HEK293T (cell line): Measurements from ENCODE around the gene FBXL19.

ENCODE experiments used
- CTCF ChIA-PET: fragments of 350-600 bp; formaldehyde crosslinking; extraction: SDS; loops from one replicate; lab custom pipeline; 2021; ENCODE audit warnings: antibody characterized with exemption, inconsistent platforms; lab: Yijun Ruan, JAX
- POLR2A ChIA-PET: fragments of 350-600 bp; formaldehyde crosslinking; extraction: SDS; loops from one replicate; lab custom pipeline; 2020; ENCODE audit warnings: antibody characterized with exemption, inconsistent platforms; lab: Yijun Ruan, JAX
- DNase-seq: peaks from one replicate; pipeline ENCODE4 v3.0.0; 2012; ENCODE audit warnings: mixed read lengths; ENCODE audit errors: extremely low spot score
- ARNT ChIP-seq: fragments of 450-650 bp; IDR thresholded peaks from 2 replicates; pipeline ENCODE4 v1.6.1; 2017; ENCODE audit warnings: mild to moderate bottlenecking
- BHLHE40 ChIP-seq: fragments of 450-650 bp; IDR thresholded peaks from 2 replicates; pipeline ENCODE4 v1.6.1; 2016; ENCODE audit warnings: mild to moderate bottlenecking, moderate library complexity, borderline replicate concordance
- CTBP1 ChIP-seq: fragments of 450-650 bp; IDR thresholded peaks from 2 replicates; pipeline ENCODE4 v1.6.1; 2016; ENCODE audit warnings: borderline replicate concordance
- ELF4 ChIP-seq: fragments of 450-650 bp; IDR thresholded peaks from 2 replicates; pipeline ENCODE4 v1.6.1; 2017; ENCODE audit warnings: antibody characterized with exemption
- FOXA1 ChIP-seq: fragments of 450-650 bp; IDR thresholded peaks from 2 replicates; pipeline ENCODE4 v1.6.1; 2016; ENCODE audit warnings: mild to moderate bottlenecking
- FOXK2 ChIP-seq: fragments of 450-650 bp; IDR thresholded peaks from 2 replicates; pipeline ENCODE4 v1.6.1; 2016; ENCODE audit warnings: mild to moderate bottlenecking
- FOXM1 ChIP-seq: fragments of 450-650 bp; IDR thresholded peaks from 2 replicates; pipeline ENCODE4 v1.6.1; 2017; ENCODE audit warnings: mild to moderate bottlenecking, borderline replicate concordance
- HDGF ChIP-seq: fragments of 450-650 bp; IDR thresholded peaks from 2 replicates; pipeline ENCODE4 v1.6.1; 2017; ENCODE audit warnings: antibody characterized with exemption, borderline replicate concordance
- L3MBTL2 ChIP-seq: fragments of 450-650 bp; conservative IDR thresholded peaks from 2 replicates; pipeline ENCODE4 v1.6.1; 2016; ENCODE audit warnings: mild to moderate bottlenecking
- LEF1 ChIP-seq: fragments of 450-650 bp; IDR thresholded peaks from 2 replicates; pipeline ENCODE4 v1.6.1; 2017; ENCODE audit warnings: mild to moderate bottlenecking, borderline replicate concordance
- NFRKB ChIP-seq: fragments of 450-650 bp; IDR thresholded peaks from 2 replicates; pipeline ENCODE4 v1.6.1; 2016; ENCODE audit warnings: mild to moderate bottlenecking, moderate library complexity
- PKNOX1 ChIP-seq: fragments of 450-650 bp; IDR thresholded peaks from 2 replicates; pipeline ENCODE4 v1.6.1; 2016
- SP1 ChIP-seq: fragments of 450-650 bp; IDR thresholded peaks from 2 replicates; pipeline ENCODE4 v1.6.1; 2017
- SUZ12 ChIP-seq: fragments of 450-650 bp; IDR thresholded peaks from 2 replicates; pipeline ENCODE4 v1.6.1; 2016; ENCODE audit warnings: mild to moderate bottlenecking
- TARDBP ChIP-seq: fragments of 450-650 bp; IDR thresholded peaks from 2 replicates; pipeline ENCODE4 v1.6.1; 2016
- ZNF384 ChIP-seq: fragments of 450-650 bp; IDR thresholded peaks from 2 replicates; pipeline ENCODE4 v1.6.1; 2016

The FBXL19 gene

GRCh38 chr16:30985401-30986128 is 62.2 kb downstream of the FBXL19 start:
- DNase-seq, result no peak
- ChIA-PET POLR2A (interaction anchor here (1.0 to 1.7 kb wide), 5 partner anchors 10 to 1178 kb away, joined by 4 to 11 read pairs (median 5); partner anchors contain the start of genes MAZ, PAGR1, ZNF646 and ZNF668), CTCF (interaction anchor here (0.8 to 2.1 kb wide), 14 partner anchors 8 to 1174 kb away, joined by 3 to 20 read pairs (median 4); partner anchors contain the start of gene PRRT2)
- no peak for TF ChIP-seq FOXK2
- no peak for TF ChIP-seq ZNF384

- ChIA-PET POLR2A (interaction anchor here (1.6 kb wide), 1 partner anchor 12 kb away, joined by 6 read pairs; no protein-coding TSS in a partner anchor), CTCF (interaction anchor here (0.8 to 1.5 kb wide), 5 partner anchors 86 to 1175 kb away, joined by 3 to 4 read pairs (median 3); partner anchors contain the start of gene PRRT2)
- TF ChIP-seq ZNF384 (no peak), BHLHE40 (no peak), TARDBP (no peak), FOXA1 (no peak), HDGF (no peak), ELF4 (no peak), CTBP1 (no peak), FOXM1 (no peak), SP1 (no peak), ARNT (no peak), SUZ12 (no peak), FOXK2 (no peak), NFRKB (no peak), PKNOX1 (no peak), LEF1 (no peak), L3MBTL2 (no peak)
- no peak for DNase-seq
These were observed 63.0 kb downstream of the FBXL19 start for GRCh38 chr16:30986129-30986991.

GRCh38 chr16:30987581-30988190 is 64.3 kb downstream of the FBXL19 start:
- TF ChIP-seq FOXK2 (no peak), L3MBTL2 (no peak), ARNT (no peak), PKNOX1 (no peak), FOXA1 (no peak)
- CTCF ChIA-PET, result interaction anchor here (1.3 to 1.5 kb wide), 2 partner anchors 11 to 1171 kb away, joined by 3 read pairs; no protein-coding TSS in a partner anchor
- POLR2A ChIA-PET, result interaction anchor here (0.6 kb wide), 1 partner anchor 12 kb away, joined by 3 read pairs; no protein-coding TSS in a partner anchor
- no peak for DNase-seq

- ChIA-PET CTCF (no interaction called here), POLR2A (no interaction called here)
- no peak for TF ChIP-seq BHLHE40
- no peak for TF ChIP-seq NFRKB
- no peak for TF ChIP-seq TARDBP
- TF ChIP-seq ARNT, result no peak
- no peak for TF ChIP-seq SUZ12
- TF ChIP-seq CTBP1, result no peak
- DNase-seq, result no peak
These were observed 66.2 kb downstream of the FBXL19 start for GRCh38 chr16:30989469-30990047.

GRCh38 chr16:30990105-30990504 is 66.7 kb downstream of the FBXL19 start:
- DNase-seq, result no peak
- ChIA-PET CTCF (no interaction called here), POLR2A (no interaction called here)
- TF ChIP-seq ARNT (no peak), NFRKB (no peak), SUZ12 (no peak), ELF4 (no peak)

- TF ChIP-seq ARNT (no peak), L3MBTL2 (no peak)
- DNase-seq, result no peak
- CTCF ChIA-PET, result no interaction called here
- POLR2A ChIA-PET, result no interaction called here
These were observed 67.7 kb downstream of the FBXL19 start for GRCh38 chr16:30991052-30991451.

GRCh38 chr16:30992276-30992780 is 69.0 kb downstream of the FBXL19 start:
- no peak for TF ChIP-seq CTBP1
- TF ChIP-seq ZNF384, result no peak
- TF ChIP-seq ARNT, result no peak
- TF ChIP-seq LEF1, result no peak
- TF ChIP-seq PKNOX1, result no peak
- TF ChIP-seq ELF4, result no peak
- no peak for TF ChIP-seq SP1
- no peak for TF ChIP-seq L3MBTL2
- no peak for TF ChIP-seq FOXM1
- TF ChIP-seq HDGF, result no peak
- TF ChIP-seq TARDBP, result no peak
- no peak for TF ChIP-seq FOXK2
- no peak for TF ChIP-seq SUZ12
- TF ChIP-seq NFRKB, result no peak
- TF ChIP-seq BHLHE40, result no peak
- no peak for TF ChIP-seq FOXA1
- DNase-seq, result no peak
- ChIA-PET CTCF (no interaction called here), POLR2A (no interaction called here)
